Neural progenitor cell (in vitro differentiated cells): ENCODE results near the gene PLGRKT. TPM values are rescaled to one million over a fixed set of nuclear protein-coding genes. Genes with fewer than 3 reads are reported as not detected.

Source experiments
- DNase-seq: peaks from one replicate; pipeline ENCODE4 v3.0.0-alpha.2; 2016; ENCODE audit warnings: low spot score
- H2AFZ ChIP-seq: fragments of 200-600 bp; sonication (generic); replicated peaks from 2 replicates; pipeline ENCODE4 v1.6.1; 2016; ENCODE audit warnings: antibody characterized with exemption
- H3F3A ChIP-seq: fragments of 200-600 bp; sonication (generic); 2 replicates; pipeline ENCODE4 v1.6.1; 2016; ENCODE audit warnings: antibody characterized with exemption, low read depth
- H3K27ac ChIP-seq: fragments of 200-600 bp; sonication (generic); 2 replicates; pipeline ENCODE4 v1.5.1; 2016; ENCODE audit warnings: mild to moderate bottlenecking
- H3K27me3 ChIP-seq: fragments of 200-600 bp; sonication (generic); 2 replicates; pipeline ENCODE4 v1.6.1; 2016; ENCODE audit warnings: mild to moderate bottlenecking, moderate library complexity
- H3K36me3 ChIP-seq: fragments of 200-600 bp; sonication (generic); 2 replicates; pipeline ENCODE4 v1.5.1; 2016
- H3K4me1 ChIP-seq: fragments of 200-600 bp; sonication (generic); 2 replicates; pipeline ENCODE4 v1.6.1; 2016; ENCODE audit warnings: mixed run types
- H3K4me2 ChIP-seq: fragments of 200-600 bp; sonication (generic); 2 replicates; pipeline ENCODE4 v1.6.1; 2016
- H3K4me3 ChIP-seq: fragments of 200-600 bp; sonication (generic); 2 replicates; pipeline ENCODE4 v1.5.1; 2016
- H3K79me2 ChIP-seq: fragments of 200-600 bp; sonication (generic); 2 replicates; pipeline ENCODE4 v1.6.1; 2016; ENCODE audit warnings: low read depth
- H3K9ac ChIP-seq: fragments of 200-600 bp; sonication (generic); 2 replicates; pipeline ENCODE4 v1.6.1; 2016
- H3K9me3 ChIP-seq: fragments of 200-600 bp; sonication (generic); 2 replicates; pipeline ENCODE4 v1.5.1; 2016; ENCODE audit warnings: low read depth
- H4K20me1 ChIP-seq: fragments of 200-600 bp; sonication (generic); 2 replicates; pipeline ENCODE4 v1.6.1; 2016; ENCODE audit warnings: low read depth
- H3K27ac Mint-ChIP-seq: 3 replicates; pipeline ENCODE4 v1.8.0; 2021; ENCODE audit warnings: mixed read lengths
- H3K27me3 Mint-ChIP-seq: 2 replicates; pipeline ENCODE4 v1.8.0; 2022; ENCODE audit warnings: low read depth, mild to moderate bottlenecking, inconsistent platforms, moderate library complexity, mixed read lengths; ENCODE audit not compliant: insufficient read depth
- H3K36me3 Mint-ChIP-seq: 3 replicates; pipeline ENCODE4 v1.8.0; 2021; ENCODE audit warnings: mixed read lengths
- H3K4me1 Mint-ChIP-seq: 3 replicates; pipeline ENCODE4 v1.8.0; 2021; ENCODE audit warnings: mixed read lengths
- H3K4me3 Mint-ChIP-seq: 3 replicates; pipeline ENCODE4 v1.8.0; 2021; ENCODE audit warnings: mild to moderate bottlenecking, moderate library complexity, mixed read lengths
- H3K9me3 Mint-ChIP-seq: 3 replicates; pipeline ENCODE4 v1.8.0; 2020; ENCODE audit warnings: mixed read lengths
- CTCF ChIP-seq: fragments of 200-600 bp; sonication (generic); IDR thresholded peaks from 2 replicates; pipeline ENCODE4 v1.5.1; 2017; ENCODE audit warnings: antibody characterized with exemption, mild to moderate bottlenecking
- EZH2 ChIP-seq: fragments of 200-600 bp; sonication (generic); IDR thresholded peaks from 2 replicates; pipeline ENCODE4 v1.6.1; 2017; ENCODE audit warnings: antibody characterized with exemption, mild to moderate bottlenecking, moderate library complexity
- EZH2phosphoT487 ChIP-seq: fragments of 200-600 bp; sonication (generic); IDR thresholded peaks from 2 replicates; pipeline ENCODE4 v1.6.1; 2017; ENCODE audit warnings: antibody characterized with exemption
- total RNA-seq: library from RNA; depleted of rRNA; stranded (reverse); fragments of >200 nt; gene quantifications from 2 replicates; pipeline ENCODE4 v1.2.3, GENCODE V29; 2015; ENCODE audit warnings: low replicate concordance

Gene PLGRKT
- total RNA-seq, 1 donor from 2014 or later: 37.7 TPM

DNA sequence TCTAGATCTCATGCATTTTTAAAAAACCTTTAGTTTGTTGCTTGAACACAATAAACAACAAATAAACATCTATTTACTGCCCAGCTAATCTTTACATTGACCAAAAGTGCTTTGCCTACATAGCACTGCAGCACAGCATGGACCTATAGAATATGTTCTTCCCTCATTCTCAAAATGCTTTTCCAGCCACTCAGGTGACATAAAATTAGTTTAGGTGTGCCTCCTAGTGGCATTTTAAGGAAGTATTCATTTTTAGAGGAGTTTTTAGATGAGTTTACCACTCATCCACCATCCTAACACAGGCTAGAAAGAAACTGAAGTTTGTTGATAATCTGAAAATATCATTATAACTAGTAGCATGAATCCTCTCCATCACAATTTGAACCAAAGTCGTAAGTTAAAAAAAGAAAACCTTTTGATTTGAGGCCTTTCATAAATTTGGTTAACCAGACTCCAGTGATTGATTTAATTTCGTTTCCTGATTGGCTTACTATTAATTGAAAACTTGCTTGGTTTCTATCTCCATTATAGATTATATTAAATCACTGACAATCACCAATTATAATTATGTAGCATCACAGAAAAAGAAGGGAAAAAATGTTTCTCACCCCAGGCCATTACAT, 12.6 kb downstream of the PLGRKT start:
- no peak overlapping the region for H3K4me3 Mint-ChIP-seq
- Histone ChIP-seq H3K27ac (no peak overlapping the region), H3K4me3 (no peak overlapping the region), H3K36me3 (no peaks in the 10 kb centered on the region), H3K4me1 (no peaks in the 10 kb centered on the region), H3K79me2 (no peaks in the 10 kb centered on the region), H3K9me3 (no peaks in the 10 kb centered on the region), H3F3A (no peaks in the 10 kb centered on the region), H3K27me3 (no peaks in the 10 kb centered on the region), H4K20me1 (no peaks in the 10 kb centered on the region), H3K9ac (no peak overlapping the region), H2AFZ (no peak overlapping the region), H3K4me2 (no peak overlapping the region)
- H3K4me1 Mint-ChIP-seq: no peaks in the 10 kb centered on the region
- peak; percentile 11 for DNase-seq
- no peaks in the 10 kb centered on the region for H3K9me3 Mint-ChIP-seq
- no peak overlapping the region for H3K27ac Mint-ChIP-seq
- H3K36me3 Mint-ChIP-seq: peaks cover 2% of the 10 kb centered on the region
- TF ChIP-seq EZH2 (no peak), CTCF (peak; percentile 61)
- peaks cover 2% of the 10 kb centered on the region for H3K27me3 Mint-ChIP-seq

DNA sequence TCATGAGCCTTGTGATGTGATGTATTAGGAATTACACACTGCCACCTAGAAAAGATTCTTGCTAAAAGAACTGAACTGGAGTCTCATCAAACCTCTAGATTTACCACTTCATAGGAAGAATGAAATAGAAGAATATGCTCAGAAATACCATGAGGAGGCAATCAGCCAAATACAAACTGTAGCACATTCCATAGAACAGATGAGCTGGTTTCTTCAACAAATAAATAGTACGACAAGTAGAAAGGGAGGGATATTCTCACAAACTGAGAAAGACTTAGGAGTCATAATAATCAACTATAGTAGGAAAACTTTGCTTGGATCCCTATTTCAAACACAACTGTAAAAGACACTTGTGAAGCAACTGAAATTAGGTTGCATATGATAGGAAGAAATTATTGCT, 15.4 kb downstream of the PLGRKT start:
- no peaks in the 10 kb centered on the region for H3K36me3 ChIP-seq
- no peaks in the 10 kb centered on the region for H3F3A ChIP-seq
- Mint-ChIP-seq H3K36me3 (peaks cover 3% of the 10 kb centered on the region), H3K27ac (no peak overlapping the region), H3K4me3 (no peak overlapping the region), H3K9me3 (peaks cover 3% of the 10 kb centered on the region), H3K27me3 (no peaks in the 10 kb centered on the region), H3K4me1 (peaks cover under 1% of the 10 kb centered on the region)
- H3K4me3 ChIP-seq: no peak overlapping the region
- no peaks in the 10 kb centered on the region for H4K20me1 ChIP-seq
- no peaks in the 10 kb centered on the region for H3K9me3 ChIP-seq
- no peak overlapping the region for H2AFZ ChIP-seq
- no peak for DNase-seq
- H3K4me2 ChIP-seq: no peak overlapping the region
- no peak for TF ChIP-seq CTCF
- no peak for TF ChIP-seq EZH2phosphoT487
- TF ChIP-seq EZH2: no peak
- no peaks in the 10 kb centered on the region for H3K79me2 ChIP-seq
- no peaks in the 10 kb centered on the region for H3K4me1 ChIP-seq
- H3K9ac ChIP-seq: no peak overlapping the region
- H3K27me3 ChIP-seq: no peaks in the 10 kb centered on the region
- no peak overlapping the region for H3K27ac ChIP-seq

- Mint-ChIP-seq H3K9me3 (peaks cover 3% of the 10 kb centered on the region), H3K4me1 (peaks cover 3% of the 10 kb centered on the region), H3K27me3 (no peaks in the 10 kb centered on the region), H3K27ac (no peak overlapping the region), H3K36me3 (peaks cover 3% of the 10 kb centered on the region), H3K4me3 (no peak overlapping the region)
- H3K9ac ChIP-seq: no peak overlapping the region
- H3K27ac ChIP-seq: no peak overlapping the region
- no peak overlapping the region for H2AFZ ChIP-seq
- H3K4me2 ChIP-seq: no peak overlapping the region
- H3F3A ChIP-seq: no peaks in the 10 kb centered on the region
- TF ChIP-seq EZH2phosphoT487: no peak
- TF ChIP-seq CTCF: no peak
- TF ChIP-seq EZH2: no peak
- DNase-seq: no peak
- peaks cover 9% of the 10 kb centered on the region for H3K4me1 ChIP-seq
- no peaks in the 10 kb centered on the region for H4K20me1 ChIP-seq
- no peaks in the 10 kb centered on the region for H3K79me2 ChIP-seq
- no peaks in the 10 kb centered on the region for H3K27me3 ChIP-seq
- H3K9me3 ChIP-seq: no peaks in the 10 kb centered on the region
- no peak overlapping the region for H3K4me3 ChIP-seq
- H3K36me3 ChIP-seq: no peaks in the 10 kb centered on the region
Measured at GRCh38 chr9:5421163-5421562, 16.6 kb downstream of the PLGRKT start.
